ENCODE results near the gene PDE2A.

The PDE2A gene

GRCh38 chr11:72682238-72682857, 8.1 kb upstream of the PDE2A start:
- DNase-seq, result no peak

DNA sequence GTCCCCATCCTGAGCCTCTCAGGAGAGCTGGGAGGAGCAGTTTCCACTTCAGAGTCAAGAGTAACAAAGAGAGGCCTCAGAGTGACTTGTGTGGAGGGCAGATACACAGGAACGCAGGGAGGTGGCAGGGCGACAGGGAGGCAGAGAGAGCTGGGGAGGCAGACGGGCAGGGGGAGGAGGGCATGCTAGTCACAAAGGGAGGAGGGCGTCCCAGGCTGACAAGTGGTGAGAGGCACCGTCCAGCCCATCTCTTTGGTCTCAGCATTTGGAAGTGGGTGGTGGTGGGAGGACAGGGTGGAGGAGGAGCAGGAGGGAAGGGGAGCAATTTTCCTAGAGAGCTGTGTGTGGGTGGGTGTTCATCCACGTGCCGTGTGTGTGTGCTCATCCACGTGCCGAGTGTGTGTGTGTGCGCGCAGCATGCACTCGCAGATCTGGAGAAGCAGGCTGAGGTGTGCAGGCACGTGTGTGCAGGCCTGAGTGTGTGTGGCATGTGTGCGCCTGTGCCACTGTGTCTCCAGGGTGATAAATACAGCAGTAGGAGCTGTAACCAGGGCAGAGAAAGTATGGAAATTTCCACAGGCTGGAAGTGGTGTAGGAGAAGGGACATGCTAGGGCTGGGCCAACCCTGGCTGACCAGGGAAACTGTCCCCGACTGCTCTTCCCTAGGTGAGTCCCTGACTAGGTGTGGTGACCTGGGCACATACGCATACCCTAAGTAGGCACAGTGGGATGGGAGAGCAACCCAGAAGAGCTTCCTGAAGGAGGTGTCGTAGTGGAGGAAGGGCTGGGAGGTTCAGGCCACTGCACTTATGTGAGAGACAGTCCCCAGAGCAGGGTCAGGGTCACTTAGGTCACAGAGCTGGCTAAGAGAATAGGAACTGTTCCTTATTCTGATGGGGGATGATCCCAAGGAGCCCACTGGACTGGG, 7.3 kb upstream of the PDE2A start:
- no peak for DNase-seq

DNA sequence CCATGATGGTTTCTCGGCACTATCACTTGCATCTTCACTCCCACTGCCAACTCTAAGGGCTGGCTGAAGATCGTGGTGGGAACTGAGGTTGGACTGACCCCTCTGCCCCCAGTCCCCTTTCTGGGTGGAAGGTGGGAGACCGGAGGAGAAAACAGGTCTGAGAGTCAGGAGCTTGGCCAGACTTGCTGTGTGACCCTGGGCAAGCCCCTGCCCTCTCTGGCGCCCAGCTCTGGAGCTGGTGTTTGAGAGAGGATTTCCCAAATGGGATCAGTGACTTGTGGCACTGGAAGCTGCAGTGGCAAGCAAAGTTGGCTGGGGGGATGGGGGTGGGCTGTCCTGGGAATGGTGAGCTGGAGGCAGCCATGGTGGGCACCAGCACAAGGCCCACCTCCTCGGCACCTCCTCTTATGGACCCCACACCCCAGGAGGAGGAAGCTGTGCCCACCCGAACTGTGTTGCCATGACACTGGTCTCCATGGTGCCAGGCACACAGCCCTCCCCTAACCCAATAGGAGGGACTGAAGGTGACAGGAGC, 6.5 kb upstream of the PDE2A start:
- no peak for DNase-seq

DNA sequence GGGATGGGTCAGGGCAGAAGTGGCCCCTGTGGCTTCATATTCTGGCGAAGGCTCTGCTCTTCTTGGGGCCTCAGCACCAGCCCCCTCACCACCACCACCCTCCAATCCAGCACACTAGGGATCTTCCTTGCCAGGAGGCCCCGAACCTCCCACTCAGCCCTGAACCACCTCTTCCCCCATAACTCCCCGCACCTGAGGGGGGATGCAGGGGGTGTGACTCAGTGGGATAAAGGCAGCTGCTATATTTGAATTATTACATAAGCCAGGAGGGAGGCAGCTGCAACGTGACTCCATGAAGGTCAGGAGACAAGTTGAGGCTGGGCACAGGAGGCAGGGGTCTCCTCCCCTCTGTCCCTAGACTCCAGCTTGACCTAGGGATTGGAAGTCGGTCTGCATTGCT, 5.6 kb upstream of the PDE2A start:
- DNase-seq, result no peak

DNA sequence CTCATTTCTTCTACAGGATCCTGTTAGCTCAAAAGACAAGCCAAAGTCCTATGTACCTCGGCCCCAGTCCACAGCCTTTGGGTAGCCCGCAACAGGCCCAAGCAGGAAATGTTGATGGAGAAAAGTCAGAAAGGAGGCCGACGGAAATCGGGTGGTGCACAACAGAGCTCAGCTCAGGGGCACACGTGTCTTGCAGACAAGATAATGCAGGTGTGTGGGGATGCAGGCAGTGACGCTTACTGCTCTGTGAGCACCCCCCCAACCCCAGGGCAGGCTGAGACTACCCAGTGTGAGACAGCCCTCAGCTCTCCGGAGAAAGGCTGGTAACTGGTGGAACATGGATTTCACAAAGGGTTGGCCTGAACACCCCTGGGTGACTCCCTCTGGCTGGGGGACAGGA, 4.3 kb upstream of the PDE2A start:
- DNase-seq, result no peak

DNA sequence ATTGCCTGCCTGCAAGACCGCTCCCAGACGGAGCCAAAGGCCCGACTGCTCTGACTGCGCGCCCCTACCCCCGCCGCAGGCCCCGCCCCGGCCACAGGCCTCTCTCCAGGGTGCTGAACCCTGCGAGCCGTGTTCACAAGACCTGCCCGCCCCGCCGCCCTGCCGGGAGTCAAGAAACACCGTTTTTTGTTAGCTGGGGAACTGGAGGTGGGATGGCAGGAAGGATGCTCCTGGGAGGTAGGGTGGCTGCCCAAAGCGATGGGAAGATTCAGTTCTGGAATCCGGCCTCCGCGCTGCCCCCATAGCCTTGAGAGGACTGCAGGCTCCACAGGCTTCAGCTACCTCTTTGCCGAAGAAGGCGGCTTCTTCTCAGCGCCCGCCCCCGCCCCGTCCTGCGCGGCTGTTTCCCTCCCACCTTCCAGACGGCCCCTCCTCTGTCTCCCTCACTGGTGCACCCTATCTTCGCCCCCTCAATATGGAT, 2.7 kb upstream of the PDE2A start:
- DNase-seq, result peak; percentile 69

DNA sequence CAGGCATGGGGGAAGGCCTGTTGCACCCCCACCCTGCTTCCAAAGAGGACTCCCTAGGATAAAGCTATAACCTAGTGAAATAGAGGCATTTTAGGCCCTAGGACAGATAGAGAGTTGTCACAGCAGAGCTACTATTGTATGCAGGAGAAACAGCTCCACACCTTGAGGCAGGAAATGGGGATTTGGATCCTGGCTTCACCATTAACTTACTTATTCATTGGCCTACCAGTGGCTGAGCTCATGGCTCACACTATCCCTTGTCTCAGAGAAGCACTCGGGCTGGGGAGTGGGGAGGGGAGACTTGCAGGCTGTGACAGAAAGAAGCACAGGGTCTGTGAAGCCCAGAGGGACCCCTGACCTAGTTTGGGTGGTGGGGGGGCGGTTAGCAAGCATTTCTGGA, 999 bp upstream of the PDE2A start:
- DNase-seq, result no peak

- DNase-seq, result no peak
These were observed 809 bp downstream of the PDE2A start for GRCh38 chr11:72673284-72673942.

GRCh38 chr11:72672597-72673238, 1.5 kb downstream of the PDE2A start:
- no peak for DNase-seq

- no peak for DNase-seq
These were observed 2.8 kb downstream of the PDE2A start for GRCh38 chr11:72671152-72672099.

- no peak for DNase-seq
These were observed 4.2 kb downstream of the PDE2A start for GRCh38 chr11:72670041-72670440.

DNA sequence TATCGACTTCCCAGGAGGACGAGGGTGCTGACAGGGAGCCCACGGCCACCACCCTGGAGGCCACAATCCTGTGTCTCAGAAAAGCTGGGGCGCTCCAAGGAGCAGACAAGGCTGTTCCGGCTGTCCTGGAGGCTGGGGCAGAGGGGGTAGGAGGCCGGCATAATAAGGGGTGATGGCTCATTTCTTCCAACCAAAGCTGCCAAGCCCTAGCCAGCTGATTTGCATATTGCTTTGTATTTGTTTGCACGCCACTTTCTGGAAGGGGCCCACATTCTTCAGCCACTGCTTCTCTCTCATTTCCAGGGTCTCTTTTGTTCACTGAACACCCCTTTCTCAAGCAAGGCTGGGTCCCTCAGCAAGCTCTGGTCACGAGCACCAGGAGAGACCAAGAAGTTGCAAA, 4.7 kb downstream of the PDE2A start:
- no peak for DNase-seq

DNA sequence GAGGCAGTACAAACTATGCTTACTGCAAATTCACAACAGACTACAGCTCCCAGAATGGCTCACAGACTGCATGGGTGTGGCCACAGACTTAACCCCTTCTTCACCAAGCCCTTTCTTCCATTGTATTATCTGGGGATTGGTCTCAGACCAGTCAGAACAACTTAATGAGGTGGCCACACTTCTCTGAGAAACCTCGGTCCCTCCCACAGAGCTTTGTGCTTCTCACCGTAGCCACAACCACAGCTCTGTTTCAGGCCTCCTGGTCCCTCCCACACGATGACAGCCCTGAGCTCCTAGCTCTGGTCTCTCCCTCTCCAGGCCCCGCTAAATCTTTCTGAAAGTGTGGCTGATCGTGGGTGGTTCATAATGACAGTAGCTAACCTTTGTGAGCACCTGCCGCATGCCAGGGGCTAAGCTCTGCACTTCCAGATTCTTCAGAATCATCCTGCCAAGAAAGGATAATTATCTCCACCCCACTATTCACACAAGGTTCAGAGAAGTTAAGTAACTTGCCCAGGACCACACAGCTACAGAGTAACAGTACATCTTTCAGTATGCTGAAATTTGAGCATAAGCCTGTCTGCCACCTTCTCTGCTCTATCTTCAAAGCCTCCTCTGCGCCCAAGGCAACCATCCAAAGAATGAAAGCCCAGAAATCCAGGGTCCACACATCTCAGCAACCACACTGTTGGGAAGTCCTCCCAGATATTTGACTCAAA, 5.4 kb downstream of the PDE2A start:
- DNase-seq, result no peak

DNA sequence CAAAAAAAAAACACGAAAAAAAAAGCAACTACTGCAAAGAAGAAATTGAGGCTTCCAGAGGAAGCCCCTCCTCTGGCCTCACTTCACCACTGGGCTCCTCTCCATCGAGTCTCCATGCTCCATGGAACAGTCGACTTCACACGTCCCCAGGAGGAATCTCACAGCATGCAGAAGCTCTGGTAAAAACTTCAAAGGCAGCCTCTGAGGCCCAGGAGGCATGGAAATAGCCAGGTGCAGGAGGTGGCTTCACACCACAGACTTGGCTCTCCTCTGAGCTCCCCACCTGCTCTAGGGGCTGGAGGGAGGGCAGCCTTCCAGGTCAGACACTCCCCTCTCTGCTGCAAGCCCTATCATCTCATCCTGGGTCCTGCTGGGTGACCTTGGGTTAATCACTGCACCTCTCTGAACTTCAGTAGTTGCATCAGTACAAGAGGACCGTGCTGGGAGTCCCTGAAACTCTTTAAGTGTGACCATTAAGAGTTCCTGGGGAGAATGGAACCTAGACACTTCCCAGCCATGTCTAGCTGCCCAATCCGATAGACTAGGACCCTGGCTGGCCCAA, 8.2 kb downstream of the PDE2A start:
- DNase-seq, result no peak

DNA sequence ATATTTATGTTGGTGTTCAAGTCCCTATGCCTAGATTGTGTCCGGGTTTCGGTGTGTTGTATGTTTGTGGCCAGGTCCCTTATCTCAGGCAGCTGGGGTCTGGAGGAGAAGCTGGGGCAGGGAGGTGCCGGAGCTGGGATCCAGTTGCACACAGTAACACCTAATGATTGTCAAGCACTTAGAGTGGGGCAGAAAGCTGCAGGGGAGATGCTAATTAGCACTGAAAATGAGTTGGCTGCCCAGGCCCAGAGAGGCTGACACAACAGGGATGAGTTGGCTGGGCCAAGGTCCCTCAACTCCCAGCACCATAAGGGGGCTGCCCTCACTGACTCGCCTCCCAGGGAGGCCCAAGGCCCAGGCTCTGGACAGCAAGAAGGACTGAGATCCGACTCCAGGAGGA, 12.2 kb downstream of the PDE2A start:
- DNase-seq, result no peak

GRCh38 chr11:72661486-72661885, 12.7 kb downstream of the PDE2A start:
- DNase-seq, result no peak

- DNase-seq, result no peak
These were observed 15.1 kb downstream of the PDE2A start for GRCh38 chr11:72658989-72659640.

DNA sequence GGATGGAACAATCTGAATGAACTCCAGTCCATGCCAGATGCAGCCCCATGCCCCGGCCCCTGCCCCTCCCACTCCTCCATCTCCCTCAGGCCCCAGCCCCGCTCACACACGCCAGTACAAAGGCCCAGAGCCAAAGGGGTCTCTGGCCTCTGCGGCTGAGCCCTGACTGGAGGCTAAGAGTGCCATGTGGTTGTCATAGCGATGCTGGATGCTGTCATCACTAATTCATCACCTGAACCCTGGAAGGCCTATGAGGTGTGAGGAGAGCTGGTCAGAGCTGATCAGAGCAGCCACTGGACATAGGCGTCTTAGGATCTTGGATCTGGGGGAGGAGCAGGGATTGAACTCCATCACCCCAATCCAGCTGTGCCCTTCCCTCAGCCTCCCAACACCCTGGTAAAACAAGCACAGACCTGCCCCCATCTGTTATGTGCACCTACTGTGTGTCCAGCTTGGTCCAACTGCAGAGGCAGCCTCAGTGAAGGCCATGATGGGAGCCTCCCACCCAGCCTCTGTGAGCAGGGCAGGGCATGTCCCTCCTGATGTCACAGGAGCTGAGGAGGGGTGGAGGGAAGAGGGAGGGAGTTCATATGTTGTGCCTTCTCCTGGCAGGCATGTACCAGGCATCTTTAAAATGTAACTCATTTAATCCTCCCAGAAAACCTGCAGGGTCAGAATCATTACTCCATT, 16.7 kb downstream of the PDE2A start:
- DNase-seq, result no peak

DNA sequence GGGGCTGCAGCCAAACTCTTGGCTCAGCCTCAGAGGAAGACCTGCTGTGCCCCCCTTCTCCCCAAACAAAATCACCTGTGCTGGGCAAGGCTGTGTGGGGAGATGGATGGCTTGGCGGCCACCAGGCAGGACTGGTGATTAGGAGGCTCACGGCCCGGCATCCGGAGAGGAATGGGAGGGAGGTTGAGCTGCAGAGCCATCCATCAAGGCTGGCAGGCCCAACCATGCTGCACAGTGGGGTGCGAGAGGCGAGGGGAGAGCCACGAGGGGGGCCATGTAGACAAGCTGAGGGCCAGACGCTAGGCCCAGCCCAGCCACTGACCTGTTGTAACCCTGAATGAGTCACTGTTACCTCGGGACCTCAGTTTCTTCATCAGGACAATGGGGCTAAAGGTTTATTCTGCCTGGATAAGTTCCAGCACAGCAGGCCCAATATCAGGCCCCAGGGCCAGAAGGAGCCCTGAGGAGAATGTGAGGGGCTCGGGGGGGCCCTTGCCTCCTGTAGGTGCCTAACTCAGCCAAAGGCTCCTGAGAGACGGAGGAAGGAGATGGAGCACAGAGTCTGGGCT, 18.2 kb downstream of the PDE2A start:
- no peak for DNase-seq

All from RPMI8226 (cell line).